Psoas muscle (tissue), 8 donors: ENCODE data around the gene CHD8. TPM values are rescaled to one million over a fixed set of nuclear protein-coding genes. Genes with fewer than 3 reads are reported as not detected.
"Not testable (repeated sequence)": the region's sequence is repeated elsewhere in the genome, so short reads cannot be mapped to it uniquely, and the experiment has no call there.

Experiments used
- ATAC-seq, 4 donors: fragments of 200-7000 bp; cut with Tn5 transposase; one replicate each; pipeline ENCODE4 v1.9.1; 2020; ENCODE audit warnings: moderate library complexity in 3 of 4, mild to moderate bottlenecking in 2 of 4
- DNase-seq, 2 donors: peaks; one replicate each; pipeline ENCODE4 v3.0.0-alpha.2; 2020
- H3K27ac ChIP-seq: fragments of 200-600 bp; one replicate; pipeline ENCODE4 v1.8.0; 2022
- H3K27me3 ChIP-seq, 3 donors: fragments of 200-600 bp in 1 of 3; one replicate each; pipeline versions ENCODE4 v1.6.1 to v1.8.0; 2013 to 2022; ENCODE audit warnings: low read length in 2 of 3, mild to moderate bottlenecking in 2 of 3, moderate library complexity in 1 of 3; ENCODE audit not compliant: insufficient read depth in 3 of 3
- H3K36me3 ChIP-seq, 2 donors: fragments of 200-600 bp in 1 of 2; one replicate each; pipeline versions ENCODE4 v1.6.1 to v1.8.0; 2013 to 2022; ENCODE audit warnings: low read depth in 1 of 2, mild to moderate bottlenecking in 1 of 2, moderate library complexity in 1 of 2; ENCODE audit not compliant: insufficient read depth in 1 of 2
- H3K4me1 ChIP-seq: fragments of 200-600 bp; one replicate; pipeline ENCODE4 v1.8.0; 2022
- H3K4me3 ChIP-seq: fragments of 200-600 bp; one replicate; pipeline ENCODE4 v1.8.0; 2022; ENCODE audit warnings: mild to moderate bottlenecking
- H3K9me3 ChIP-seq: fragments of 200-600 bp; one replicate; pipeline ENCODE4 v1.8.0; 2022
- CTCF ChIP-seq: fragments of 200-600 bp; IDR thresholded peaks from one replicate; pipeline ENCODE4 v1.8.0; 2022; ENCODE audit warnings: antibody characterized with exemption
- WGBS, 3 donors: extraction: QIAGEN DNeasy Blood & Tissue Kit; methylation state at CpG; one replicate each; pipeline versions ENCODE4 v1.1.6 to v1.1.7; 2013; 5-methylcytosine and 5-hydroxymethylcytosine counted together
- intact Hi-C, 2 donors: fragments of 100-400 bp; cut with DNase I; formaldehyde crosslinking; loops; one replicate each; pipeline versions ENCODE4 v1.11.0 to v1.14.2; 2022
- polyA plus RNA-seq, 3 donors: library from polyadenylated mRNA; stranded (reverse); fragments of 200-250 nt; gene quantifications; one replicate each; pipeline ENCODE4 v1.2.3, GENCODE V29; 2013
- total RNA-seq, 4 donors: library from RNA; stranded (reverse); fragmentation: NEBNext Ultra II Directional in 2 of 4; extraction: Animal tissue kit (Norgen Biotek cat#: 25700) in 2 of 4; gene quantifications; one replicate each; pipeline versions ENCODE4 v1.2.1 to v1.2.4, GENCODE V29; 2021 to 2023
- donor health status: healthy with polysubstance abuse.
- donor health status: DM: no; HTN: no; CAD: no; lungs with moderate emphysema.
- donor health status: Bipolar disorder and iron deficiency.
- donor health status: healthy.
- donor health status: DM: yes; HTN: yes; CAD: no.
- donor health status: DM: no; HTN: no; CAD: no.
- donor health status: DM: no; HTN: no; CAD: no.
- donor health status: DM: yes; HTN: yes; CAD: no.

CHD8 gene
- total and polyA plus RNA-seq, 7 donors: 11.5 to 40.1 (median 27.1) TPM

DNA sequence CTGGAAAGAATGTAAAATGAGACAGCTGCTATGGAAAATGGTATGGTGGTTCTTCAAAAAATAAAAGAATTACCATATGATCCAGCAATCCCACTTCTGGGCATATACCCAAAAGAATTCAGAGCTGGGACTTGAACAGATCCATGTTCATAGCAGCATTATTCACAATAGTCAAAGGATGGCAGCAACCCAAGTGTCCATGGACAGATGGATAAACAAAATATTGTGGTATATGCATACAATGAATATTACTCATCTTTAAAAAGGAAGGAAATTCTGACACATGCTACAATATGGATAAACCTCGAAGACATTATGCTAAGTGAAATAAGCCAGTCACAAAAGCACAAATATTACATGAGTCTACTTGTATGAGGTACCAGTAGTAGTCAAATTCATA, 11.7 kb upstream of the CHD8 start:
- peaks cover 4 to 76% of the 10 kb centered on the region in 2 donors for H3K36me3 ChIP-seq
- WGBS, 3 donors: 31 to 58% (median 32%) methylated on average over 1 of the region's 1 CpG

GRCh38 chr14:21455592-21455911, 371 bp downstream of the CHD8 start:
- peaks cover 3 to 20% of the 10 kb centered on the region in 2 donors for H3K36me3 ChIP-seq
- H3K27me3 ChIP-seq: no peaks in the 10 kb centered on the region
- intact Hi-C loops: loop anchor here (2.0 kb wide), 1 partner anchor 19 kb away; no protein-coding TSS in a partner anchor
- TF ChIP-seq CTCF: no peak
- DNase-seq (no peak), ATAC-seq (peak in 2 of 4 donors; percentile 39 to 47)
- H3K4me1 ChIP-seq: peaks cover 17% of the 10 kb centered on the region
- WGBS, 3 donors: 0 to 1% (median 0%) methylated on average over 17 of the region's 17 CpGs
- peak overlapping the region; percentile 97 for H3K27ac ChIP-seq
- no peaks in the 10 kb centered on the region for H3K9me3 ChIP-seq
- H3K4me3 ChIP-seq: peak overlapping the region; percentile 95

More for the DNA sequence above, 11.7 kb upstream of the CHD8 start:
- TF ChIP-seq CTCF: no peak
- intact Hi-C loops: no loop called here
- Histone ChIP-seq H3K27ac (no peak overlapping the region), H3K9me3 (no peaks in the 10 kb centered on the region), H3K27me3 (no peaks in the 10 kb centered on the region), H3K4me1 (no peaks in the 10 kb centered on the region), H3K4me3 (no peak overlapping the region)
- ATAC-seq (no peak), DNase-seq (no peak)

DNA sequence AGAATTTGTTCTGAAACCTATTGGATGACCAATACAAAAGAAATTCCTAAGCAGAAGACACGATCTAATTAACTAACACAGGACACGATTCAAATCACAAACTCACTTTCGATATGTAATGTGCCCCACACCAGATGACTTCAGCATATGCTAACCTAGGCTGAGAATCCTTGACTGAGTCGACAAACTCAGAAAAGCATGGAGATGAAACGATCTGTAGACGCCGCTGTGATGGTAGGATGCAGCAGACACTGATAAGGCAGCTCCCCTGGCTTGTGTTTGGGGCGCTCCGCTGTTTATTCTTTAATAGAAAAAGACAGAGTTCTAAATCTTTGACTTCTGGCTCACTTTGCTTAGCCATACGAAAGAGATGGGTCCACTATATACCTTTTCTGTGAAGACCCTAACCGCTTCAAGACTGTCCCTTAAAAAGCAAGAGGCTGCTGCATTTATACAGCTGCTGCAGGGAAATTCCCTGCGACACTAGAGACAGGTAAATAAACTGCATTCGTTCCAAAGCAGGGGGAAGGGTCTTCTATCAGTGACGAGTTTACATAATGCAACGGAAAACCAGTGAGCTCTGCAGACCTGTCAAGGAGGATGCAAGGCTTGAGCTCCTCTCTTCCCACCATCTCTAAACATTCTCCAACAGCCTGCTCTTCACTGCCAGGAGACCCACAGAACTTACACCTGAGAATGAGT, 929 bp downstream of the CHD8 start:
- no peak for TF ChIP-seq CTCF

DNA sequence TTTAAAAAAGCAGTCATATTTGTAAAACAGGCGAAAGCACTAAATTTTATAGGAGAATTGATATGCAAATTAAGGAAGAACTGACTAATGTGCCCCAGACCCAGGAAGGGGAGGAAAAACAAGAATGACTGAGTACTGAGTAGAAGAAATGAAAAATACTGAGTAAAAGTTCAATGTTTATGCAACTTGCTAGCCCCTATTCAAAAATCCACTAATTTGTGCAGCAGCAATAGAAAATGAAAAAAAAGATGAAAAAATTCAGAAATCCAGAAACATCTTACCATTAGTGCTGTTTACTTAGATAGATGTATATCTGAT, 6.1 kb downstream of the CHD8 start:
- Histone ChIP-seq H3K4me3 (no peak overlapping the region), H3K4me1 (peaks cover 14% of the 10 kb centered on the region), H3K27me3 (no peaks in the 10 kb centered on the region), H3K36me3 (no peaks in the 10 kb centered on the region), H3K27ac (no peak overlapping the region), H3K9me3 (no peaks in the 10 kb centered on the region)
- TF ChIP-seq CTCF: no peak
- ATAC-seq (no peak), DNase-seq (no peak)
- intact Hi-C loops: no loop called here
- 91 to 95% (median 93%) methylated on average over 1 of the region's 1 CpG for WGBS, 3 donors

More for the DNA sequence above, 929 bp downstream of the CHD8 start:
- Histone ChIP-seq H3K27ac (peak overlapping the region; percentile 97), H3K4me1 (peaks cover 17% of the 10 kb centered on the region), H3K9me3 (no peaks in the 10 kb centered on the region), H3K27me3 (no peaks in the 10 kb centered on the region), H3K4me3 (peak overlapping the region; percentile 95), H3K36me3 (peaks cover 3 to 15% of the 10 kb centered on the region in 2 donors)
- no peak for DNase-seq
- no peak for ATAC-seq
- WGBS, 3 donors: 31 to 32% (median 32%) methylated on average over 15 of the region's 15 CpGs
- intact Hi-C loops: loop anchor here (2.0 kb wide), 1 partner anchor 18 kb away; no protein-coding TSS in a partner anchor

- H3K9me3 ChIP-seq, H3K4me3 ChIP-seq, ATAC-seq, intact Hi-C loops, H3K27ac ChIP-seq, DNase-seq, H3K4me1 ChIP-seq, H3K36me3 ChIP-seq, H3K27me3 ChIP-seq: not testable (repeated sequence)
- WGBS, 3 donors: 64 to 83% methylated on average over 1 of the region's 1 CpG; no CpG with 5 or more reads in 1 of the 3 donors
Observed at GRCh38 chr14:21442657-21443056, 13.3 kb downstream of the CHD8 start.
